ENCODE data around the gene TM2D3.

GRCh38 chr15:101676921-101677329 lies 24.7 kb upstream of the TM2D3 start:
- TF ChIP-seq, protein P1, sequence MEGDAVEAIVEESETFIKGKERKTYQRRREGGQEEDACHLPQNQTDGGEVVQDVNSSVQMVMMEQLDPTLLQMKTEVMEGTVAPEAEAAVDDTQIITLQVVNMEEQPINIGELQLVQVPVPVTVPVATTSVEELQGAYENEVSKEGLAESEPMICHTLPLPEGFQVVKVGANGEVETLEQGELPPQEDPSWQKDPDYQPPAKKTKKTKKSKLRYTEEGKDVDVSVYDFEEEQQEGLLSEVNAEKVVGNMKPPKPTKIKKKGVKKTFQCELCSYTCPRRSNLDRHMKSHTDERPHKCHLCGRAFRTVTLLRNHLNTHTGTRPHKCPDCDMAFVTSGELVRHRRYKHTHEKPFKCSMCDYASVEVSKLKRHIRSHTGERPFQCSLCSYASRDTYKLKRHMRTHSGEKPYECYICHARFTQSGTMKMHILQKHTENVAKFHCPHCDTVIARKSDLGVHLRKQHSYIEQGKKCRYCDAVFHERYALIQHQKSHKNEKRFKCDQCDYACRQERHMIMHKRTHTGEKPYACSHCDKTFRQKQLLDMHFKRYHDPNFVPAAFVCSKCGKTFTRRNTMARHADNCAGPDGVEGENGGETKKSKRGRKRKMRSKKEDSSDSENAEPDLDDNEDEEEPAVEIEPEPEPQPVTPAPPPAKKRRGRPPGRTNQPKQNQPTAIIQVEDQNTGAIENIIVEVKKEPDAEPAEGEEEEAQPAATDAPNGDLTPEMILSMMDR (IDR thresholded peaks at IDR 0.05) = no peak
- no peak for TF ChIP-seq POLR2AphosphoS5 (IDR thresholded peaks at IDR 0.05)
